ENCODE data around the gene TLE6.

TLE6 gene

GRCh38 chr19:2945575-2946184 is 31.7 kb upstream of the TLE6 start:
- Histone ChIP-seq H2AFZ (ENCODE audit: low read length) (peak overlapping the region; percentile 89), H3K79me2 (ENCODE audit: insufficient read depth, low read length) (peaks cover 21% of the 10 kb centered on the region), H3K9me2 (replicated peaks; ENCODE audit: low read depth, low read length) (no peaks in the 10 kb centered on the region), H3K4me2 (ENCODE audit: low read depth, low read length, poor library complexity, severe bottlenecking) (peak overlapping the region; percentile 64), H3K36me3 (ENCODE audit: insufficient read depth, low read length) (no peaks in the 10 kb centered on the region), H3K4me3 (ENCODE audit: low read length, poor library complexity, severe bottlenecking) (peak overlapping the region; percentile 84), H3K9ac (ENCODE audit: low read depth, low read length, poor library complexity, severe bottlenecking) (peak overlapping the region; percentile 49), H3K4me1 (ENCODE audit: insufficient read depth, low read length, poor library complexity, severe bottlenecking) (peaks cover 20% of the 10 kb centered on the region), H4K20me1 (ENCODE audit: insufficient read depth, low read length, poor library complexity, severe bottlenecking) (no peaks in the 10 kb centered on the region), H3K27me3 (ENCODE audit: insufficient read depth, low read length, poor library complexity, severe bottlenecking) (no peaks in the 10 kb centered on the region), H3K9me3 (ENCODE audit: insufficient read depth, low read depth, low read length) (no peaks in the 10 kb centered on the region), H3F3A (ENCODE audit: low read depth) (no peaks in the 10 kb centered on the region)
- no peak for TF ChIP-seq EZH2phosphoT487 (IDR thresholded peaks at IDR 0.05; ENCODE audit: borderline replicate concordance)
- TF ChIP-seq, protein P1, sequence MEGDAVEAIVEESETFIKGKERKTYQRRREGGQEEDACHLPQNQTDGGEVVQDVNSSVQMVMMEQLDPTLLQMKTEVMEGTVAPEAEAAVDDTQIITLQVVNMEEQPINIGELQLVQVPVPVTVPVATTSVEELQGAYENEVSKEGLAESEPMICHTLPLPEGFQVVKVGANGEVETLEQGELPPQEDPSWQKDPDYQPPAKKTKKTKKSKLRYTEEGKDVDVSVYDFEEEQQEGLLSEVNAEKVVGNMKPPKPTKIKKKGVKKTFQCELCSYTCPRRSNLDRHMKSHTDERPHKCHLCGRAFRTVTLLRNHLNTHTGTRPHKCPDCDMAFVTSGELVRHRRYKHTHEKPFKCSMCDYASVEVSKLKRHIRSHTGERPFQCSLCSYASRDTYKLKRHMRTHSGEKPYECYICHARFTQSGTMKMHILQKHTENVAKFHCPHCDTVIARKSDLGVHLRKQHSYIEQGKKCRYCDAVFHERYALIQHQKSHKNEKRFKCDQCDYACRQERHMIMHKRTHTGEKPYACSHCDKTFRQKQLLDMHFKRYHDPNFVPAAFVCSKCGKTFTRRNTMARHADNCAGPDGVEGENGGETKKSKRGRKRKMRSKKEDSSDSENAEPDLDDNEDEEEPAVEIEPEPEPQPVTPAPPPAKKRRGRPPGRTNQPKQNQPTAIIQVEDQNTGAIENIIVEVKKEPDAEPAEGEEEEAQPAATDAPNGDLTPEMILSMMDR (conservative IDR thresholded peaks at IDR 0.05; ENCODE audit: low read length), result no peak

GRCh38 chr19:2949939-2950285 is 27.5 kb upstream of the TLE6 start:
- H3K27me3 ChIP-seq (ENCODE audit: insufficient read depth, low read length, poor library complexity, severe bottlenecking), result no peaks in the 10 kb centered on the region
- peak overlapping the region; percentile 64 for H2AFZ ChIP-seq (ENCODE audit: low read length)
- no peaks in the 10 kb centered on the region for H3K36me3 ChIP-seq (ENCODE audit: insufficient read depth, low read length)
- H3K4me2 ChIP-seq (ENCODE audit: low read depth, low read length, poor library complexity, severe bottlenecking), result peak overlapping the region; percentile 93
- peaks cover 7% of the 10 kb centered on the region for H3K4me1 ChIP-seq (ENCODE audit: insufficient read depth, low read length, poor library complexity, severe bottlenecking)
- no peaks in the 10 kb centered on the region for H3K9me2 ChIP-seq (replicated peaks; ENCODE audit: low read depth, low read length)
- no peaks in the 10 kb centered on the region for H3K9me3 ChIP-seq (ENCODE audit: insufficient read depth, low read depth, low read length)
- H3K79me2 ChIP-seq (ENCODE audit: insufficient read depth, low read length), result peaks cover 13% of the 10 kb centered on the region
- peak overlapping the region; percentile 83 for H3K9ac ChIP-seq (ENCODE audit: low read depth, low read length, poor library complexity, severe bottlenecking)
- no peaks in the 10 kb centered on the region for H3F3A ChIP-seq (ENCODE audit: low read depth)
- H3K4me3 ChIP-seq (ENCODE audit: low read length, poor library complexity, severe bottlenecking), result peak overlapping the region; percentile 87
- TF ChIP-seq, protein P1 (conservative IDR thresholded peaks at IDR 0.05; ENCODE audit: low read length), result no peak
- no peak for TF ChIP-seq EZH2phosphoT487 (IDR thresholded peaks at IDR 0.05; ENCODE audit: borderline replicate concordance)
- H4K20me1 ChIP-seq (ENCODE audit: insufficient read depth, low read length, poor library complexity, severe bottlenecking), result no peaks in the 10 kb centered on the region

- no peaks in the 10 kb centered on the region for H3K27me3 ChIP-seq (ENCODE audit: insufficient read depth, low read length, poor library complexity, severe bottlenecking)
- H3F3A ChIP-seq (ENCODE audit: low read depth), result no peaks in the 10 kb centered on the region
- no peaks in the 10 kb centered on the region for H3K9me2 ChIP-seq (replicated peaks; ENCODE audit: low read depth, low read length)
- H4K20me1 ChIP-seq (ENCODE audit: insufficient read depth, low read length, poor library complexity, severe bottlenecking), result no peaks in the 10 kb centered on the region
- H3K36me3 ChIP-seq (ENCODE audit: insufficient read depth, low read length), result no peaks in the 10 kb centered on the region
- H3K79me2 ChIP-seq (ENCODE audit: insufficient read depth, low read length), result peaks cover 13% of the 10 kb centered on the region
- H3K4me2 ChIP-seq (ENCODE audit: low read depth, low read length, poor library complexity, severe bottlenecking), result peak overlapping the region; percentile 93
- peak overlapping the region; percentile 64 for H2AFZ ChIP-seq (ENCODE audit: low read length)
- TF ChIP-seq EZH2phosphoT487 (IDR thresholded peaks at IDR 0.05; ENCODE audit: borderline replicate concordance), result no peak
- TF ChIP-seq, protein P1 (conservative IDR thresholded peaks at IDR 0.05; ENCODE audit: low read length), result no peak
- no peaks in the 10 kb centered on the region for H3K9me3 ChIP-seq (ENCODE audit: insufficient read depth, low read depth, low read length)
- peaks cover 7% of the 10 kb centered on the region for H3K4me1 ChIP-seq (ENCODE audit: insufficient read depth, low read length, poor library complexity, severe bottlenecking)
- peak overlapping the region; percentile 83 for H3K9ac ChIP-seq (ENCODE audit: low read depth, low read length, poor library complexity, severe bottlenecking)
- peak overlapping the region; percentile 87 for H3K4me3 ChIP-seq (ENCODE audit: low read length, poor library complexity, severe bottlenecking)
Measured at GRCh38 chr19:2950286-2951124, 26.9 kb upstream of the TLE6 start.
